GM12801 (cell line): Measurements from ENCODE around the gene MTUS2.

ENCODE experiments used
- CTCF ChIP-seq: IDR thresholded peaks from one replicate; pipeline ENCODE4 v1.5.1; 2011; ENCODE audit warnings: control low read depth; ENCODE audit not compliant: insufficient read length; ENCODE audit errors: extremely low read depth

Gene MTUS2

DNA sequence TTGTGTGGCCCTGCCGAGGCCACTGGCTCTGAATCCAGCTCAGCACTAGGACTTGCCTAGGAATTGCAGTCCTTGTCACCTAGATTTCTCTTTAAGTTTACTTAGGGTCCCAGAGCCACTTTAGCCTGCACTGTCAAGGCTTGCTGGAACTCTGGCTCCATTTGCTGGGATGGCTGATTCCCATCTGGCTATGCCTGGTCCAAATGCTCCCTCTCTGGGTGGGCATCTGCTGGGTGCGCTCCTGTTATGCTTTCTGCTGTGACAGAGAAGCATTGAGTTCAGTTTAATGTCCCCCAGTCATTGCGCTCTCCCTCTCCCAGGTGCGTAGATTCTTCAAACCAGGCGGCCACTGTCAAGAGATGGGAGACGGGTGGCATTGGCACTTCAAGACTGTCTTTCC is 102.2 kb downstream of the MTUS2 start:
- no peak for TF ChIP-seq CTCF

DNA sequence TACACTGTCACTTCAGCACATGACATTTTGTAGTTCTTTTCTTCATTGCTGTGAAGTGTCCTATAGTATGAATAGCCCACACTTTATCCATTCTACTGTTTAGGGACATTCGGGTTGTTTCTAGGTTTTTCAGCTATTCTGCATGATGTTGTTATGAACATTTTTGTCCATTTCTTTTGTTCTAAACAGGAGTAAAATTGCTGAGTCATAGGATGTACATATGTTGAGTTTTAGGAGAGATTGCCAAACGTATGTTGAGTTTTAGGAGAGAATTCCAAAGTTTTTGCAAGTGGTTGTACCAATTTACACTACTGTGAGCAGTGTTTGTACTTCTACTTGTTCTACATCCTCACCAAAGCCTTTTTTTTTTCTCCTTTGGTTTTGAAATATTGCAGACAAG is 115.0 kb downstream of the MTUS2 start:
- no peak for TF ChIP-seq CTCF

DNA sequence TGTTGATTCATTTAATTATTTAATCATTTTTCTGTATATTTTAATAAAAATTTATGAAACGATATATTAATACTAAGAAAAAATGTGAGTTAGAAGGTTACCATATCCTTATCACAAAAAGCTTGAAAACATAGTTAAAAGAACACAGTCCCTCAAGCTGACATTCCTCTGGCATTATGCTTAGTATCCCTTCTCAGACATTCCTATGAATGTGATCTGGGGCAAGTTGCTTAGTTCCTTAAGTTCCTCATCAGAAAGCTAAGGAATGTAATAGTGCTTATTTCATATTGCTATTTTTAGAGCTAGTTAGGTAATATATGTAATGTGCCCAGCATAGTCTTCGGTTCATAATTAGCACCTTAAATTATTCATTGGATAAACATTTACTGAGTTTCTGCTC is 122.8 kb downstream of the MTUS2 start:
- no peak for TF ChIP-seq CTCF

DNA sequence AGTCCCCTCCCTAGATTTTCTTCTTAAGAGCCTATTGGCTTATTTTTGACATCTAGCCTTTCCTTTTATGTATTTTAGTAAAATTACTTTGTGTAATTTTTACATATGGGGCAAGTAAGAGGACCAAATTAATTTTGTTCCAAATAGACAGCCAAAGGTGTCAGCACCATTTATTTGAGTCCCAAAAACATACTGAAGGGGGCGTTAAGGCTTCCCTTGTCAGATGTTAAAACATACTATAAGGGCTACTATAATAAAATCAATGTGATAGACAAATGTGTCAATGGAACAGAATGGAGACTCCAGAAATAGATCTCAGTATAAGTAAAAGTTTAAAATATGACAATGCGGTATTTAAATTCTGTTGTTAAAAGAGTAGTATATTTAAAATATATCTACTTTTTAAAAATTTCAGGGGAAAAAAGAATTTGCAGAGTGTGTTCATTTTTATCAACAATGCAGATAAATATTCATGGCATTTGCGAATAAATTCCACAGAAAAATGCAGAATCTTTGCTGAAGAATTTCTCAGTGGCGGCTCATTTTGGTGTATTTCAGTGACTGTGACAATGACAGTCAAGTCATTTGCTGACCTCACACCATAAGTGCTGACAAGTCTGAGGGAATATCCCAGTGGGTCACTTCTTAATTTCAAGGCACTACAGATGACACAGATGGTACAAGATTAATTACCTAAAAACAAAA is 133.7 kb downstream of the MTUS2 start:
- no peak for TF ChIP-seq CTCF

GRCh38 chr13:28954419-28954725 is 134.2 kb downstream of the MTUS2 start:
- no peak for TF ChIP-seq CTCF

- TF ChIP-seq CTCF = no peak
Measured at GRCh38 chr13:28954810-28955209, 134.7 kb downstream of the MTUS2 start.

DNA sequence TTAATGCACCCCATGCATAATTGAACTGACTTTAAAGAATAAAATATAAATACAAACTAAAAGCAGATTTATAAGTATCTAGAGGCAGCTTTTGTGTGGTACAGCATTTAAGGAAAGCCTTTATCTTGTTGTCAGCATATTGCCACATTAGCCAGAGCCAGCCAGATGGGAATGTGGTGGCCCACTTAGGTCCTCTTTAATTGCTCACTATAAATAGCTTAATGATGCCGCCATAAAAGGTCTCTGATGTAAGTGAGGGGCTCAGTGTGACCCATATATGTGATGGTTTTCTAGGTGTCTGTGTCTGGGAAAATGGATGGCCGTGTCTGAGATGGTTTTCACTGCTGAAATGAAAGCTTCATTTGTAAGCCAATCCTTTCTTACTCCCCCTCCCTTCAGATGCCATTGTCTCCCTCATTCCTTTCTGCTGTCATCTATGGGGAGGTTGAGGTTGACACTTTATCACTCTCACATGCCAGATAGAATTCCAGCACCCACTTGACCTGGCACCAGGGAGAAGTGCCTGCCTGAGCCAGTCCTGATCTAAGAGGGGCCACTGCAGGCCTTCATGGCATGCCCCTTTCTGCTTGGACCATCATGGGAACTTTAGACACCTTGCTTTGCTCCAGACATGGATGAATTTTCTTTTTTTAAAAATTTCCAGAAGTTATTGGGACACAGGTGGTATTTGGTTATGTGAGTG is 135.3 kb downstream of the MTUS2 start:
- no peak for TF ChIP-seq CTCF

GRCh38 chr13:28958018-28958417 is 137.9 kb downstream of the MTUS2 start:
- no peak for TF ChIP-seq CTCF
